ENCODE data around the gene BCAR3.

Gene BCAR3

DNA sequence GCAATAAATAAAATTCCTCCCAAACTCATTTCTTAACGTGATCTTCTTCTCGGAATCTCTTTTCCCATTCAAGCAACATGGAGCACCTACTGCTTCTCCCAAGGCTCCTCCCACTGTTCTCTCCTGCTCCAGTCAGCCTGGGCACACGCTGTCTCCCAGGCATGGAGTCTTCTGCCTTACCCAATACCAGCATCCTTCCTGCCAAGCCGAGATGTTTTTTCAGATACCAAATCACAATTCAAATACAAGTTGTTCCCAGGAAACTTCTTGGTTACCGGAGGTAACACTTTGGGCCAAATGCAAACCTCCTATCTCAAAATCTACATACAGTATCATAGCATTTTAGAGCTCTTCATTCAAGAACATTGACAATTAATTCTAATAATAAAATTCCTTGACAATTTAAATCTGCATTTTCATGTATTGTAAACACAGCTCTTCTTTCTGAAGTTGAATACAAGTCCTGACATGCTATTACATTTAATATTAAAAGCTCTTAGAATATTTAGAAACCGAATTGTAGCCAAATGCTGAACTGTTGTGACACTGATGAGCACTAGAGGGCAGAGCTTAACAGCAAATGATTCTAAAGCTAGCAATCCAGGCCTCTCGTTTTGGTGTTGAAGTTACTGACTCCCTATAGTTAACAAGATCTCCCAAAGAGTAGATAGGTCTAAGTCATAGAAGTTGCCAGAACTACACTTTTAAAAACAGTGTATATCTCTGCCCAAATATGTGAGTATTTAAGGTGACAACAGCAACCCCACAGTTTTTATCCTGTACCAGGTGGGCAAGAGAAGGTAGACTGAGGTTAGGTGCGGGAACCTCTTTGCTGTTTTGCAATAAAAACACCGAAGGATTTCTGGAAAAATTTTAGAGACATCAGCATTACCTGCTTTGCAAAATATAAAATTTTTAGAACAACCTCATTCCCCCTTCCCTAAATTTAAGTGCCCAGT, 52.3 kb downstream of the BCAR3 start:
- no peaks in the 10 kb centered on the region for H3K9me3 ChIP-seq (ENCODE audit: low read length)
- no peak overlapping the region for H3K9ac ChIP-seq (ENCODE audit: low read length)
- H3K4me3 ChIP-seq (ENCODE audit: low read depth in 1 of 2, low read length in 2 of 2) = no peak overlapping the region
- no peaks in the 10 kb centered on the region for H3K27me3 ChIP-seq (ENCODE audit: control insufficient read depth in 1 of 2, insufficient read depth in 2 of 2, low read length in 2 of 2)
- no peak overlapping the region for H3K27ac ChIP-seq (ENCODE audit: low read depth, low read length)
- no peaks in the 10 kb centered on the region for H3K36me3 ChIP-seq (ENCODE audit: insufficient read depth, low read length)
- peaks cover 4% of the 10 kb centered on the region for H3K4me1 ChIP-seq (ENCODE audit: insufficient read depth, low read length)

DNA sequence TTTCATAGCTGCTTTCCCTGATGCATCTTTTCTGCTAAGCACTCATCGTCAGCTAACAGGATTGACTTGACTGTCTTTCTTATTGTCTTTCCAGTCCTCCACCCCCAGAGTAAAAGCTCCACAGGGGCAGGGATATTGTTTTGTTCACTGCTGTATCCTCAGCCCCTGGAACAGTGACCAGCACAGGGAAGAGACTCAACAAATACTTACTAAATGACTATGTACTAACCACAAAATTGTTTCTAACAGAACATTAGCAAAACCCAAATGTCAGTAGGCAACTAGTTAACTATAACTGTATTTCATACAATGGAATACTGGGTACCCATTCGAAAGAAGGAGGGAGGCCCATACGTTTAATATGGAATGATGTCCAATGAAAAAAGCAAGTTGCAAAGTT, 53.0 kb downstream of the BCAR3 start:
- H3K4me1 ChIP-seq (ENCODE audit: insufficient read depth, low read length) = peaks cover 4% of the 10 kb centered on the region
- H3K36me3 ChIP-seq (ENCODE audit: insufficient read depth, low read length) = no peaks in the 10 kb centered on the region
- no peak overlapping the region for H3K9ac ChIP-seq (ENCODE audit: low read length)
- no peak overlapping the region for H3K27ac ChIP-seq (ENCODE audit: low read depth, low read length)
- no peaks in the 10 kb centered on the region for H3K9me3 ChIP-seq (ENCODE audit: low read length)
- no peaks in the 10 kb centered on the region for H3K27me3 ChIP-seq (ENCODE audit: control insufficient read depth in 1 of 2, insufficient read depth in 2 of 2, low read length in 2 of 2)
- no peak overlapping the region for H3K4me3 ChIP-seq (ENCODE audit: low read depth in 1 of 2, low read length in 2 of 2)

DNA sequence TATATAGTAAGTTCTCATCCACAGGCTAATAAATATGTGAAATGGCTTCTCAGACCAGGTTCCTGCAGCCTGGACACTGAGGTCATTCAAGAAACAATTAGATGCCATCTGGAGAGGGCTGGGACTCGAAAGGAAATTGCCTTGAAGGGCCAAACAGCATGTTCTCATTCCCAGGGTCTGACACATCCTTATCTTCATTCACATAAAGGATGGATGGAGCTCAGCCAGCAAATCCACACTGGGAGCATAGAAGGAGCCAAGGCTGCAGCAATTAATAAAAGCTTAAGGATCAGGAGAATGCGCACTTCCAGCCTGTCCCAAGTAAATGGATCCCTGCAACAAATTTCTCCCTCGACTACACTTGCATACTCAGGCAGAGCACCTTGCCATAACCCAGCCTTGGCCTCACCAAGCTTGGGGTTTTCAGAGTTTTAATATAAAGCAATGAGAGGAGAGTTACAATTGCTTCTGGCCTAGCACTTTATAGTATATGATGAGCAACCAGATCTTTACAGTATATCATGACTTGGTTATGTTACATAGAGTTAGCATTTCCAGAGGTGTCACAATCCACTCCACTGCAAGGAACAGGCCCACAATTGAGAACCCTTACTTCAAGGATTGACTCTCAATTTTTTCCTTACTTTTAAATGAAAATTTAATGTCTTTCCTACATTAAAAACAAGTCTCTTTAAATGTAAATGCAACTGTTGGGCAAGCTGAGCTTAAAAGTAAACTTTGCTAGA, 55.9 kb downstream of the BCAR3 start:
- H3K27me3 ChIP-seq (ENCODE audit: control insufficient read depth in 1 of 2, insufficient read depth in 2 of 2, low read length in 2 of 2) = no peaks in the 10 kb centered on the region
- no peaks in the 10 kb centered on the region for H3K9me3 ChIP-seq (ENCODE audit: low read length)
- no peak overlapping the region for H3K9ac ChIP-seq (ENCODE audit: low read length)
- H3K4me3 ChIP-seq (ENCODE audit: low read depth in 1 of 2, low read length in 2 of 2) = no peak overlapping the region
- H3K27ac ChIP-seq (ENCODE audit: low read depth, low read length) = no peak overlapping the region
- H3K36me3 ChIP-seq (ENCODE audit: insufficient read depth, low read length) = no peaks in the 10 kb centered on the region
- peaks cover 4% of the 10 kb centered on the region for H3K4me1 ChIP-seq (ENCODE audit: insufficient read depth, low read length)

DNA sequence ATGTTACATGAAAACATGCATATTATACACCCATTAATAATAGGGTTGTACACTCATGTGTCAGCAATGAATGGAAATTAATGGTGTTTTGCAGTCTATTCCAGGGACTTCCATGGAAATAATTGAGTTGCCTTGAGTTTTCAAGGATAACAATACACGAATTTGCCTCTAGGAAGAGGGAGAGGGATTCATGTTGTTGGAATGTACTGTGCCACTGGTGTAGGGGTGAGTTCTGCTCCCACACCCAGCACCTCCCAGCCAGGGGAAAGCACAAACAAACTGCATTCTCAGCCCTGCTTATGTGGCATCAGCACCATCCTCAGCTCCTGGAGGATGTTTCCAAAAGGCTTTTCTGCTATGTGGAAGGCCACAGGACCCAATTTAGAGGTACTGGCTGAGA, 57.8 kb downstream of the BCAR3 start:
- Histone ChIP-seq H3K27ac (ENCODE audit: low read depth, low read length) (no peak overlapping the region), H3K27me3 (ENCODE audit: control insufficient read depth in 1 of 2, insufficient read depth in 2 of 2, low read length in 2 of 2) (no peaks in the 10 kb centered on the region), H3K4me3 (ENCODE audit: low read depth in 1 of 2, low read length in 2 of 2) (no peak overlapping the region), H3K4me1 (ENCODE audit: insufficient read depth, low read length) (no peaks in the 10 kb centered on the region), H3K36me3 (ENCODE audit: insufficient read depth, low read length) (no peaks in the 10 kb centered on the region), H3K9me3 (ENCODE audit: low read length) (no peaks in the 10 kb centered on the region), H3K9ac (ENCODE audit: low read length) (no peak overlapping the region)

DNA sequence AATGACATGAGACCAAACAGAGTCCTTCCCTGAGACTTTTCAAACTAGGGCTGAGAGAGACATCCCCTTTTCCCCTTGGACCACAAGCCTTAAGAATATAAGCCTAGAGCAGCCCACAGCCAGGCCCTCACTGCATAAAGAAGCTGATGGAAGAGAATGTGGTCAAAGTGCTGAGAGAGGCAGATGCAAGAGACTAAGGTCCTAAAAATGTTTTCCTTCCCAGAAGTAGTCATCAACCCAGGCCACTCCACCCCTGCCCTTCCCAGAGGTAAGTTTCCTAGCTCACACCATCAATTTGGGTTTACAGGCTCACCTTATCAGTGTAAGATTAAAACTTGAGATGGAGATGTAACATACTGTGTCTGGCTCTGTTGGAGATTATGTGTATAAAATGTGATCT, 58.2 kb downstream of the BCAR3 start:
- H3K9me3 ChIP-seq (ENCODE audit: low read length) = no peaks in the 10 kb centered on the region
- H3K27ac ChIP-seq (ENCODE audit: low read depth, low read length) = no peak overlapping the region
- H3K4me1 ChIP-seq (ENCODE audit: insufficient read depth, low read length) = no peaks in the 10 kb centered on the region
- H3K9ac ChIP-seq (ENCODE audit: low read length) = no peak overlapping the region
- no peaks in the 10 kb centered on the region for H3K27me3 ChIP-seq (ENCODE audit: control insufficient read depth in 1 of 2, insufficient read depth in 2 of 2, low read length in 2 of 2)
- H3K4me3 ChIP-seq (ENCODE audit: low read depth in 1 of 2, low read length in 2 of 2) = no peak overlapping the region
- H3K36me3 ChIP-seq (ENCODE audit: insufficient read depth, low read length) = no peaks in the 10 kb centered on the region

DNA sequence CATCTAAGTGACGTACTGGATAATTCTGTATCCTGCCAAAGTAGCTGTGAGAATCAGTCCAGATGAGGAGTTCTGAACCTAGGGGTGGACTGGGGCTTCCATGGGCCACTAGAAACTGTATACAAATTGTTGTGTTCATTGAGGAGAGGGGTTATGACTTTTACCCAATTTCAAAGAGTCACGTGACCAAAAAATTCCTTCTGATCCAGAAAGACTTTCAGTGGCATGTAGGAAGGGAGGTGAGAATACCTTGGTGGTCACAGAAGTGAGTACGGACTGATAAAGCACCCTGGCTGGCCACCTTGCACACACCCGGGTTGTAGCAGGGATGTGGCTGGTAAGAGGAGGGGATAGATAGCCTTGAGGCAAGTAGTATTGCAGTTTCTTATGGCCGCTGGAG, 60.4 kb downstream of the BCAR3 start:
- Histone ChIP-seq H3K4me3 (ENCODE audit: low read depth in 1 of 2, low read length in 2 of 2) (no peak overlapping the region), H3K27me3 (ENCODE audit: control insufficient read depth in 1 of 2, insufficient read depth in 2 of 2, low read length in 2 of 2) (no peaks in the 10 kb centered on the region), H3K36me3 (ENCODE audit: insufficient read depth, low read length) (no peaks in the 10 kb centered on the region), H3K9ac (ENCODE audit: low read length) (no peak overlapping the region), H3K4me1 (ENCODE audit: insufficient read depth, low read length) (peaks cover 16% of the 10 kb centered on the region), H3K27ac (ENCODE audit: low read depth, low read length) (no peak overlapping the region), H3K9me3 (ENCODE audit: low read length) (no peaks in the 10 kb centered on the region)

DNA sequence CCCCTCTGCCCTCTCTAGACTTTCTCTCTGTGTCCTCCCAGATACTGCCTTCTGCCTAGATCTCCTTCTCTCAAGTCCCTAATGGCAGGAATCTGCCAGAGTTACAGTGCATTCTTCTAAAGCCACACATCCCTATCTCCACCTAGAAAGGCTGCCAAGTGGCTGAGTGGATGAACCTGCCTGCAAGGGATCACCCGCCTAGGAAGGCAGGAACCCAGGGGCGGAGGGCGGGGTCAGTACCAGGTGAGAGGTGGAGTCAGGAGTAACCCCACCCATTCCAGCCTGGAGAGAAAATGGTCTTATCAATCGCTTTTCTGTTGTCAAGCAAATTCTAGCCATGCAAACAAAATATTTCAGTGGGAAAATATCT, 60.8 kb downstream of the BCAR3 start:
- Histone ChIP-seq H3K27ac (ENCODE audit: low read depth, low read length) (no peak overlapping the region), H3K9me3 (ENCODE audit: low read length) (no peaks in the 10 kb centered on the region), H3K4me3 (ENCODE audit: low read depth in 1 of 2, low read length in 2 of 2) (no peak overlapping the region), H3K27me3 (ENCODE audit: control insufficient read depth in 1 of 2, insufficient read depth in 2 of 2, low read length in 2 of 2) (no peaks in the 10 kb centered on the region), H3K9ac (ENCODE audit: low read length) (no peak overlapping the region), H3K4me1 (ENCODE audit: insufficient read depth, low read length) (peaks cover 17% of the 10 kb centered on the region), H3K36me3 (ENCODE audit: insufficient read depth, low read length) (no peaks in the 10 kb centered on the region)

DNA sequence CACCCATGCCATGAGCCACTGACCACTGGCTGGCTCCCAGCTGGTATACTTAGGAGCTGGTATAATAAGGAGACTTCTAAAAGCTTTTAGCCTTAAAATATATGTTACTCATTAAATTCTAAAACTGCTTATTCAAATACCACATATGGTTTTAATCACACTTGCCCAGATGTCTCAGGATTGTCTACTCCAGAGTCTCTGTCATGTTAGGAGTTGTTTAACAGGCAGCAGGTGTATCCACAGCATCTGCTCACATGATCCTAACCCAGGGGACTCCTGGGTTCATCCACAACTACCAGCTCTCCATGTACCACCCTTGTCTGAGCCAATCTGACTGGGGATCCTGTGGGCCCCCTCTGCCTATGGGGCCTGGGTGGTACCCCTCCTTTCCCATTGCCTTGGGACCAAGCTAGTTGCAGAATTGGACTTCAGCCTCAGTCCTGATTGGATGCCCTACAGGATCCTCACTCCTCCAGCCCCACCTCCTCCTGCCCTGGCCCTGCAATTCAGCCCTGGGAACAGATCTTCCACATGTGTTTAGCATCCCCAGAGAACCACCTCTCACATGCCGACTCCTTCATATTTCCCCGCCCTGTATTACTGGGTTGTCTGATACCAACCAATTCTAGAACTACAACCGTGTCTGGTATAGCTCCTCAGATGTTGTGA, 61.3 kb downstream of the BCAR3 start:
- H3K27me3 ChIP-seq (ENCODE audit: control insufficient read depth in 1 of 2, insufficient read depth in 2 of 2, low read length in 2 of 2) = no peaks in the 10 kb centered on the region

DNA sequence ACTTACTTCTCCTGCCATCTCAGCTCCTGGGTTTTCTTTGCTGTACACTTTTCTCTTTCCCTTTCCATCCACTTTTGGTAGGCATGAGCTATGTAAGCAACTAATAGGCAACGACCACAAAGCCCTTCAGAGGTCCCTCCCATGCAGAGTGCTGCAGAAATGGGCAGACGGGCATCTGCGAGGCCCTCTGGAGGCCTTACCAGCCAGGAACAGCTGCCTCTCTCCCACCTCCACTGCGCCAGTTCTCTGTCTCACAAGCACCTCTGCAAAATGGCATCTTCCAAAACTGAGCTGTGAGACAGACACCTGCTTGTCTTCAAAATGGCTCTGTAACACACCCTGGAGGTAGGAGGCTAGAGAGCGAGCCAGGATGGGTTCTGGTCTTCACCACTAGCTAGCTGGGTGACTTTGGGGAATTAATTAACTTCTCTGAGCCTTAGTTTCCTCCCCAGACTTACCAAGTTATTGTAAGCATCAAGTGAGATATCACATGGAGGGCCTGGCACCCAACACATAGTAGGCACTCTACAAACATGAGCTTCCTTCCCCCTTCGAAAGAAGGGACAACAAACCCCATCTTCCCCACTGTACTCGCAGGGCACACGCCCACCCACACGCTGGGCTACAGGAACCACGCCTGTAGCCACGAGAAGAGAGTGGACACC, 62.0 kb downstream of the BCAR3 start:
- Histone ChIP-seq H3K9ac (ENCODE audit: low read length) (no peak overlapping the region), H3K27ac (ENCODE audit: low read depth, low read length) (no peak overlapping the region), H3K4me1 (ENCODE audit: insufficient read depth, low read length) (peaks cover 17% of the 10 kb centered on the region), H3K9me3 (ENCODE audit: low read length) (no peaks in the 10 kb centered on the region), H3K4me3 (ENCODE audit: low read depth in 1 of 2, low read length in 2 of 2) (no peak overlapping the region), H3K27me3 (ENCODE audit: control insufficient read depth in 1 of 2, insufficient read depth in 2 of 2, low read length in 2 of 2) (no peaks in the 10 kb centered on the region), H3K36me3 (ENCODE audit: insufficient read depth, low read length) (no peaks in the 10 kb centered on the region)

More for the DNA sequence above, 61.3 kb downstream of the BCAR3 start:
- no peak overlapping the region for H3K9ac ChIP-seq (ENCODE audit: low read length)
- H3K9me3 ChIP-seq (ENCODE audit: low read length) = no peaks in the 10 kb centered on the region
- no peak overlapping the region for H3K4me3 ChIP-seq (ENCODE audit: low read depth in 1 of 2, low read length in 2 of 2)
- H3K36me3 ChIP-seq (ENCODE audit: insufficient read depth, low read length) = no peaks in the 10 kb centered on the region
- H3K27ac ChIP-seq (ENCODE audit: low read depth, low read length) = no peak overlapping the region
- H3K4me1 ChIP-seq (ENCODE audit: insufficient read depth, low read length) = peaks cover 17% of the 10 kb centered on the region

DNA sequence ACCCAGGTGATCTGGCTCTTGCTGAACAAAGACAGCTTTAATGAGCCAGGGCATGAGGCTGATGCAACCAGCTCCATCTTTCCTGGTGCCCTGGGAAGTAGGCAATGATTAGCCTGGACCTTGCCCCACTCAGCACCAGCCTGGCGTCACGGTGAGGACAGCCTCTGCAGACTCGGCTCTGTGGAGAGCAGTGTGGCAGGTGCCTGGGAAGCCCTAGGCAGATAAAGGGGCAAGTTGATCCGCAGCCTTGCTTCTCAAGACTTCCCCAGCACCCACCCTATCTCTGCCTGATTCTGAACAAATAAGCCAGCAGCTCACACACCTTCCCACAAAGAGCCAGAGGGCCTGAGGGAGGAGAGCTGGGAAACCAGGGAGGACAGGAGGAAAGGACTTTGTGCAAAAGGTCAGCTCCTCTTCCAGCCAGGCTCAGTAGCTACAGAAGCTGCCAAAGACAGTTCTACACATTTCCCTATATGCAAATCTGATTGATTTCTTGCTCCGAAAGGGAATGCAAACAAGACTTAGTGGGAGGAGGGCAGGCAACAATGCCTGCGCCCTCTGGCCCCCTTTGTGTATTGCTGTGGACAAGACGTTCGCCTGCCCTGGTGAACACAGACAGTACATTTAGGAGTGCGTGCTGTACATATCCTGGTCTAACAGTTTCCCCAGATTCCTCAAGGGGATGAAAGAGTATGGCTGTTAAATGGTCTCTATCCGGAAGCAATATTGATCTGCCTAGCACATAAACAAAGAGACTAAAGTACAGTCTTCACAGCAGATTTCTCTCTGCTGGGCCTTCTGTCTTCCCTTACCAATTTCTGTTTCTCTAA, 63.8 kb downstream of the BCAR3 start:
- no peak overlapping the region for H3K27ac ChIP-seq (ENCODE audit: low read depth, low read length)
- H3K4me3 ChIP-seq (ENCODE audit: low read depth in 1 of 2, low read length in 2 of 2) = no peak overlapping the region
- H3K4me1 ChIP-seq (ENCODE audit: insufficient read depth, low read length) = peaks cover 27% of the 10 kb centered on the region

More for the DNA sequence above, 63.8 kb downstream of the BCAR3 start:
- Histone ChIP-seq H3K36me3 (ENCODE audit: insufficient read depth, low read length) (no peaks in the 10 kb centered on the region), H3K9me3 (ENCODE audit: low read length) (no peaks in the 10 kb centered on the region), H3K27me3 (ENCODE audit: control insufficient read depth in 1 of 2, insufficient read depth in 2 of 2, low read length in 2 of 2) (no peaks in the 10 kb centered on the region), H3K9ac (ENCODE audit: low read length) (no peak overlapping the region)

Measured in muscle layer of colon (tissue), 2 donors.